NCI-H1436 treated with DMSO at 0.1 percent for 48 hours (cell line): Measurements from ENCODE around the gene TPSD1.
"Not testable (repeated sequence)": the region's sequence is repeated elsewhere in the genome, so short reads cannot be mapped to it uniquely, and the experiment has no call there.

Experiments used
- DNase-seq: peaks from one replicate; lab custom pipeline; 2025; lab: John Stamatoyannopoulos, UW

TPSD1 gene

GRCh38 chr16:1262846-1263221 lies 7.0 kb downstream of the TPSD1 start:
- no peak for DNase-seq

- no peak for DNase-seq
Observed at GRCh38 chr16:1263591-1264344, 7.9 kb downstream of the TPSD1 start.

GRCh38 chr16:1264345-1265089 lies 8.6 kb downstream of the TPSD1 start:
- DNase-seq: no peak

GRCh38 chr16:1265090-1265630 lies 9.3 kb downstream of the TPSD1 start:
- no peak for DNase-seq

GRCh38 chr16:1265826-1266225 lies 10.0 kb downstream of the TPSD1 start:
- DNase-seq: no peak

- not testable (repeated sequence) for DNase-seq
Observed at GRCh38 chr16:1269418-1269817, 13.5 kb downstream of the TPSD1 start.

- no peak for DNase-seq
Observed at GRCh38 chr16:1271380-1271723, 15.5 kb downstream of the TPSD1 start.

GRCh38 chr16:1271724-1272413 lies 16.0 kb downstream of the TPSD1 start:
- peak; percentile 61 for DNase-seq

GRCh38 chr16:1272453-1273198 lies 16.8 kb downstream of the TPSD1 start:
- DNase-seq: no peak

GRCh38 chr16:1273816-1274215 lies 17.9 kb downstream of the TPSD1 start:
- no peak for DNase-seq

- no peak for DNase-seq
Observed at GRCh38 chr16:1274767-1275166, 18.9 kb downstream of the TPSD1 start.

GRCh38 chr16:1275791-1276579 lies 20.1 kb downstream of the TPSD1 start:
- DNase-seq: no peak

- no peak for DNase-seq
Observed at GRCh38 chr16:1276580-1276878, 20.7 kb downstream of the TPSD1 start.

GRCh38 chr16:1277151-1277598 lies 21.3 kb downstream of the TPSD1 start:
- no peak for DNase-seq

- DNase-seq: no peak
Observed at GRCh38 chr16:1277617-1278282, 21.9 kb downstream of the TPSD1 start.

- no peak for DNase-seq
Observed at GRCh38 chr16:1278477-1278876, 22.6 kb downstream of the TPSD1 start.

- no peak for DNase-seq
Observed at GRCh38 chr16:1279081-1279944, 23.4 kb downstream of the TPSD1 start.

- no peak for DNase-seq
Observed at GRCh38 chr16:1279945-1280589, 24.2 kb downstream of the TPSD1 start.

GRCh38 chr16:1280783-1281182 lies 24.9 kb downstream of the TPSD1 start:
- DNase-seq: no peak
